GM12892 (cell line): ENCODE results near the gene RNH1. TPM values are rescaled to one million over a fixed set of nuclear protein-coding genes. Genes with fewer than 3 reads are reported as not detected.

ENCODE experiments used
- DNase-seq: peaks from one replicate; pipeline ENCODE4 v3.0.0; 2011; ENCODE audit not compliant: insufficient read length
- FAIRE-seq: peaks from 2 replicates; lab custom pipeline; 2011; peaks lifted over from hg19 to GRCh38; lab: Jason Lieb, UNC
- POLR2A ChIP-seq: IDR thresholded peaks from 2 replicates; pipeline ENCODE4 v1.6.1; 2011; ENCODE audit warnings: low read depth, low read length, control low read depth
- POLR2AphosphoS5 ChIP-seq: IDR thresholded peaks from 2 replicates; pipeline ENCODE4 v1.6.1; 2011; ENCODE audit warnings: low read depth, low read length, control low read depth
- TAF1 ChIP-seq: IDR thresholded peaks from 2 replicates; pipeline ENCODE4 v1.6.1; 2011; ENCODE audit warnings: low read depth, mild to moderate bottlenecking, control low read depth, low read length, borderline replicate concordance
- polyA plus RNA-seq: library from polyadenylated mRNA; unstranded; fragments of >200 nt; gene quantifications from one replicate; pipeline ENCODE4 v1.2.1, GENCODE V29; 2012; ENCODE audit warnings: missing spikeins, inconsistent platforms; ENCODE audit not compliant: missing spikeins

RNH1 gene
- polyA plus RNA-seq, result 40.2 TPM

- peak; percentile 96 for DNase-seq
- peak; percentile 57; the same call in 1 of the 2 replicates for TF ChIP-seq POLR2A
- 0 out of 2 replicates have a peak, but pooled peaks have one; percentile 23 for TF ChIP-seq TAF1
- no peak; the same call in none of the 2 replicates for TF ChIP-seq POLR2AphosphoS5
- no peak for FAIRE-seq
Observed at GRCh38 chr11:506995-507726, at the start of gene RNH1. Gene RNH1 (minus strand): TSS chr11:507242. CDS start chr11:502162, 5,080 bp downstream.

DNA sequence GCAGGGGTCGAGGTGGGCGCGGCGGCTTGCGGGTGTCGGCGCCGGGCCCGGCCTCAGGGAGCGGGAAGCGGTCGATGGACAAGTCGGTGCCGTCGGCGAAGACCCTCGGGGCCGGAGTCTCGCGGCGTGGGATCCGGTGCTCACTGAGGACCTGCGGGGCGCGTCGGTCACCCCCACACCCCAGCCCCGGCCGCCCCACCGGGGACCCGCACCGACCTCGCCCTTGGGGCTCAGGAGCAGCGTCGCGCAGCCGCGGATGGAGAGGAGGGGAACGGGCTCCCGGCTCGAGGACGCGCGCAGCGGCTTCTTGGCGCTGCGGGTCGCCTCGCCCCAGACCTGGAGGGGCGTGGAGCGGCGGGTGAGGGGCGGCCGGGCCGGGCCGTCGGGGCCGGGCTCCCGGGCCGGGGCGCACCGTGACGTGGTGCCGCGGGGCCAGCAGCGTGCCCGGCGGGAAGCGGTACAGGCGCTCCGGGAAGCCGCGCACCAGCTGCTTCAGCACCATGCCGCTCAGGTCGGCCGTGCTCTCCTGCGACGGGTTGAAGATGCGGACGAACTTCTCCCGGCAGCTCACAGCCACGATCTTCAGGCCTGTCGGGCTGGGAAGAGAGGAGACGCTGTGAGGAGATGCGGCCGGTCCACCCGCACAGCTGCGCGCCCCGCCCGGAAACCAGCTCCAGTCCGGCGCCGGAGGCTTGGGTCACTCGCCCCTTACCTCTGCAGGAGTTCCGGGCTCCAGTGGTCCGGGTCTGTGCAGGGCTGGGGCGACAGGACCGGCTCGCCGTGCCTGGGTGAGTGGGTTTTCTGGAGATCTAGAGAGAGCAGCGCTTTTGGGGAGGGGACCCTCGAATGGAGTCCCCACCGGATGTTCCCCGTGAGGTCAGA lies 49.0 kb upstream of the RNH1 start:
- no peak for TF ChIP-seq TAF1
- TF ChIP-seq POLR2AphosphoS5, result no peak
- no peak for TF ChIP-seq POLR2A
- FAIRE-seq (peak; percentile 66), DNase-seq (no peak)

GRCh38 chr11:555227-555779 lies 48.3 kb upstream of the RNH1 start:
- no peak for FAIRE-seq
- TF ChIP-seq TAF1, result no peak
- TF ChIP-seq POLR2A, result no peak
- TF ChIP-seq POLR2AphosphoS5, result no peak
- DNase-seq, result no peak

DNA sequence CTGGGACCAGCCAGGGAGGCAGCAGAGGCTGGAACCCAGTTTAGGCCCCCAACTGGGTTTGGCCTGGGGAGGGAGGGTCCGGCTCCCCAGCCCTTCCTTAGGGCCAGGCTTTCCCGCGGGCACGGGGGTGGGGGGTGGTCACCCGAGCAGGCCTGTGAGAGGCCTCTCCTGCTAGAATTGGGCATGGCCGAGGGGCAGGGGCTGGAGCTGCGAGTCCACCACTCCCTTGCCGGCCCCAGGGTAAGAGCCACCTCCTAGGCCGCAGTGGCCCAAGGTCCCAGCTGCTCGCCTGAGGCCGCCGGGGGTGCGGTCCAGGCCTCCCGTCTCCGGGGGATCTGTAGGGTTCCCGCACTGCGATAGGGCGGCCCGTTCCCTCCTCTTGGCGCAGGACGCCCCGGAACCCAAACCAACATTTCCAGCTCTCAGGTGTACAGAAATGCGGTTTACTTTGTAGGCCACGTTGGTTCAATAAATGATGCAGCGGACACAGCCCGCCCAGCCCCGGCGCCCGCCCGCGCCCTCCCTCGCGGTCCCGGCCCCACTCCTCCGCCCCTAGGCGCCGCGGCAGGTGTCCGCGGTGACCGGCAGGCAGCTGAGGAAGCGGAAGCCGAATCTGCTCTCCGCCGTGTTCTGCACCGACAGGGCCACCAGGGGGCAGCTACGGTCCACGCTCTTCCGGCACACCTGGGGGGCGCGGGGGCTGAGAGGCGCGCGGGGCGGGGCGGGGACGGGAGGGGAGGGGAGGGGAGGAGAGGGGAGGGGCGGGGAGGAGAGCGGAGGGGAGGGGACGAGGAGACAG lies 47.6 kb upstream of the RNH1 start:
- TF ChIP-seq POLR2A (no peak), POLR2AphosphoS5 (no peak), TAF1 (no peak)
- FAIRE-seq (peak; percentile 97), DNase-seq (peak; percentile 89)

DNA sequence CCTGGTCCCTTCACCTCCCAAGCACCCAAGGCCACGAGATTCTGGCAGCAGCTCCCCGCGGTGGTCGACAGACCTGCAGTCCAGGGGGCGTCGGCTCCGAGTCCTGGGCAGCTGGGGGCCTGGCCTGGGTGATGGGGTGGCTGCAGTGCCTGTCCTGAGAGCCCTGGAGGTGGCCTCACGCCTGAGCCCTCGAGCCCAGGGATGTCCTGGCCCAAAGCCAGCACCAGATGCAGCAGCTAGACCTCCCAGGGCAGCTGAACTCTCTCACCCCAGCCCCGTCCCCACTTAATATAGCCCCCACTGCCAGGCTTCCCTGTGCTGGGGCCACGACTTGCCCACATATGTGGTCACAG lies 46.9 kb upstream of the RNH1 start:
- no peak for FAIRE-seq
- TF ChIP-seq POLR2A (no peak), POLR2AphosphoS5 (no peak), TAF1 (no peak)

DNA sequence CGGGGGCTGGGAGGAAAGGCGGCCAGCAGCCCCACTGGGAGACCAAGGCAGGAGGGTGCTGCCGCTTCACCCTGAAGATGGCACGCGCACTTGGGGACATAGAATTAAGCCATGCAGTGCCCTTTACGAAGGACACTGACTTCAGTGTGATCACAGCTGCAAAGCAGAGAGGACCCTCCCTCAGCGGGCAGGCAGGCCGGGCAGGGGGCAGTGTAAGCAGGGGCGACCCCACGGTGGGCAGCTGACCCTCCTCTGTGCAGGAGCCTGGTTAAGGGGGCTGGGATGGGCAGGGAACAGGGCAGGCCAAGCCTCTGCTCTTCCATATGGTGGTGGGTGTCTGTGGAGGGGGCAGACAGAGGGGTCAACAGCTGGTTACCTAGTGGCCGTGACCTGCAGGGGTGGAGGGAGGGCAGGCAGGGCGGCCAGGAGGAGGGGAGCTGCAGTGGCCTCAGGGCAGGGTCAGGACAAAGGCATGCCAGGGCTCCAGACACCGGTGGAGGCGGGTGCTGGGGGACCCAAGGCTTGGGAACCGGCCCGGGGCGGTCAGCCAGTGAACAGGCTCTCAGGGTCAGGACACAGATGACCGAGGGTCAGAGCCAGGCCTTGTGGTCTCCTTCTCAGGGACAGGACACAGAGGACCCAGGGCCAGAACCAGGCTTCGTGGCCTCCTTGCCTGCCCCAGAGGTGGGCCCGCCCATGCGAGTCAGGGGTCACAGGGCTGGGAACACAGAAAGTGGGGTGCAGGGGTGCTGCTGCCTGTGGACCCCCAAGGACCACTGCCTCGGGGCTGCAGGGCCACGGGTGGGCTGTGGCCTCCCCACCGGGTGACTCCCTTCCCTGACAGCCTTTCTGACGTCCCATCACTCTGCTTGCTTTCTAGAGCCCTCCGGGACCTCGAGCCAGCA lies 46.3 kb upstream of the RNH1 start:
- no peak for TF ChIP-seq TAF1
- no peak for TF ChIP-seq POLR2A
- TF ChIP-seq POLR2AphosphoS5, result no peak
- FAIRE-seq, result no peak

More for the DNA sequence above, 46.9 kb upstream of the RNH1 start:
- DNase-seq, result no peak

GRCh38 chr11:551596-551995 lies 44.6 kb upstream of the RNH1 start:
- FAIRE-seq (no peak), DNase-seq (no peak)
- no peak for TF ChIP-seq POLR2A
- TF ChIP-seq POLR2AphosphoS5, result no peak
- no peak for TF ChIP-seq TAF1

More for the DNA sequence above, 46.3 kb upstream of the RNH1 start:
- DNase-seq, result no peak

DNA sequence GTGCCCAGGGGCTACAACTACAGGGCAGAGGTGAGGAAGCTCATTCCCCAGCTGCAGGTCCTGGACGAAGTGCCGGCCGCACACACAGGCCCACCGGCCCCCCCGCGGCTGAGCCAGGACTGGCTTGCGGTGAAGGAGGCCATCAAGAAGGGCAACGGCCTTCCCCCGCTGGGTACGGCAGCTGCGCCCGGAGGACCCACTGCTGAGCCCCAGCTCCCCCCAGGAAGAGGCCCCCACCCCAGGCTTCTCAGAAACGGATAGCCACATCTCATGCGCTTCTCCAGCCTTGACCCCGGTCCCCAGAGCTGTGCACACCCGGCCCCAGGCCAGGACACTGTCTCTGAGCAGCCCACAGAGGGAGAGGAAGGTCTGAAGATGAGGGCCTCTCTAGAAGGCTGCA lies 44.1 kb upstream of the RNH1 start:
- TF ChIP-seq TAF1, result no peak
- TF ChIP-seq POLR2A, result no peak
- no peak for TF ChIP-seq POLR2AphosphoS5
- DNase-seq (no peak), FAIRE-seq (no peak)

GRCh38 chr11:550746-551085 lies 43.7 kb upstream of the RNH1 start:
- FAIRE-seq (no peak), DNase-seq (no peak)
- TF ChIP-seq POLR2A, result no peak
- TF ChIP-seq TAF1, result no peak
